ENCODE measurements around the gene A3GALT2.

- TF ChIP-seq, protein P1, sequence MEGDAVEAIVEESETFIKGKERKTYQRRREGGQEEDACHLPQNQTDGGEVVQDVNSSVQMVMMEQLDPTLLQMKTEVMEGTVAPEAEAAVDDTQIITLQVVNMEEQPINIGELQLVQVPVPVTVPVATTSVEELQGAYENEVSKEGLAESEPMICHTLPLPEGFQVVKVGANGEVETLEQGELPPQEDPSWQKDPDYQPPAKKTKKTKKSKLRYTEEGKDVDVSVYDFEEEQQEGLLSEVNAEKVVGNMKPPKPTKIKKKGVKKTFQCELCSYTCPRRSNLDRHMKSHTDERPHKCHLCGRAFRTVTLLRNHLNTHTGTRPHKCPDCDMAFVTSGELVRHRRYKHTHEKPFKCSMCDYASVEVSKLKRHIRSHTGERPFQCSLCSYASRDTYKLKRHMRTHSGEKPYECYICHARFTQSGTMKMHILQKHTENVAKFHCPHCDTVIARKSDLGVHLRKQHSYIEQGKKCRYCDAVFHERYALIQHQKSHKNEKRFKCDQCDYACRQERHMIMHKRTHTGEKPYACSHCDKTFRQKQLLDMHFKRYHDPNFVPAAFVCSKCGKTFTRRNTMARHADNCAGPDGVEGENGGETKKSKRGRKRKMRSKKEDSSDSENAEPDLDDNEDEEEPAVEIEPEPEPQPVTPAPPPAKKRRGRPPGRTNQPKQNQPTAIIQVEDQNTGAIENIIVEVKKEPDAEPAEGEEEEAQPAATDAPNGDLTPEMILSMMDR (conservative IDR thresholded peaks at IDR 0.05; ENCODE audit: low read length), result no peak
- TF ChIP-seq EZH2phosphoT487 (IDR thresholded peaks at IDR 0.05; ENCODE audit: borderline replicate concordance, low read depth, low read length), result no peak
These were observed 26.6 kb downstream of the A3GALT2 start for GRCh38 chr1:33294071-33295010.
